CD4-positive, CD25-positive, alpha-beta regulatory T cell (primary cell): ENCODE results near the gene SPACA6. TPM values are rescaled to one million over a fixed set of nuclear protein-coding genes. Genes with fewer than 3 reads are reported as not detected.
A peak's percentile ranks its signal among the peaks of the same experiment; 100 is the strongest.

Experiments
- ATAC-seq, 2 donors: fragments of 150-1000 bp; cut with Tn5 transposase; one replicate each; pipeline ENCODE4 v1.10.0; 2021; ENCODE audit warnings: low read depth in 2 of 2, moderate number of reproducible peaks in 2 of 2, moderate library complexity in 1 of 2
- DNase-seq, 3 donors: peaks; one replicate each; pipeline versions ENCODE4 v3.0.0 to v3.0.0-alpha.2; 2012 to 2022; ENCODE audit warnings: mixed read lengths in 1 of 3
- H3K27ac ChIP-seq: one replicate; pipeline ENCODE4 v1.7.0; 2013; ENCODE audit warnings: mild to moderate bottlenecking, low read length; ENCODE audit not compliant: insufficient read depth, poor library complexity, severe bottlenecking
- H3K27me3 ChIP-seq: one replicate; pipeline ENCODE4 v1.7.0; 2013; ENCODE audit warnings: low read length; ENCODE audit not compliant: control insufficient read depth, insufficient read depth
- H3K36me3 ChIP-seq: one replicate; pipeline ENCODE4 v1.7.0; 2013; ENCODE audit warnings: mild to moderate bottlenecking, low read length, moderate library complexity; ENCODE audit not compliant: control insufficient read depth, insufficient read depth
- H3K4me1 ChIP-seq: 2 replicates; pipeline ENCODE4 v1.7.0; 2013; ENCODE audit warnings: mild to moderate bottlenecking, low read length; ENCODE audit not compliant: insufficient read depth, control insufficient read depth, poor library complexity, severe bottlenecking
- H3K4me3 ChIP-seq: one replicate; pipeline ENCODE4 v1.7.0; 2013; ENCODE audit warnings: low read depth, mild to moderate bottlenecking, low read length, moderate library complexity
- H3K9me3 ChIP-seq, 2 experiments: 1 replicate in 1 of 2; 2 replicates in 1 of 2; pipeline ENCODE4 v1.7.0; 2013; ENCODE audit warnings: low read length in 2 of 2, mild to moderate bottlenecking in 1 of 2, moderate library complexity in 1 of 2; ENCODE audit not compliant: control insufficient read depth in 2 of 2
- H3K27ac Mint-ChIP-seq, 3 donors: one replicate each; pipeline ENCODE4 v1.8.0; 2020 to 2022; ENCODE audit warnings: mild to moderate bottlenecking in 3 of 3, mixed read lengths in 3 of 3, moderate library complexity in 2 of 3
- H3K27me3 Mint-ChIP-seq: one replicate; pipeline ENCODE4 v1.8.0; 2022; ENCODE audit warnings: mild to moderate bottlenecking, mixed read lengths
- H3K36me3 Mint-ChIP-seq: one replicate; pipeline ENCODE4 v1.8.0; 2020; ENCODE audit warnings: mixed read lengths
- H3K4me1 Mint-ChIP-seq, 4 donors: one replicate each; pipeline ENCODE4 v1.8.0; 2020 to 2022; ENCODE audit warnings: mixed read lengths in 4 of 4, mild to moderate bottlenecking in 1 of 4
- H3K4me3 Mint-ChIP-seq, 4 donors: one replicate each; pipeline ENCODE4 v1.8.0; 2020 to 2022; ENCODE audit warnings: mild to moderate bottlenecking in 4 of 4, mixed read lengths in 4 of 4, moderate library complexity in 3 of 4
- H3K9me3 Mint-ChIP-seq, 7 donors: one replicate each; pipeline ENCODE4 v1.8.0; 2020 to 2022; ENCODE audit warnings: mixed read lengths in 7 of 7, mild to moderate bottlenecking in 3 of 7, moderate library complexity in 2 of 7
- polyA plus RNA-seq, 4 donors: library from polyadenylated mRNA; unstranded; fragments of 300-500 nt; fragmentation: Illumina TruSeq; gene quantifications; one replicate each; pipeline ENCODE4 v1.2.3, GENCODE V29; 2021
- total RNA-seq: library from RNA; stranded (reverse); gene quantifications from one replicate; pipeline ENCODE4 v1.2.3, GENCODE V29; 2022

Gene SPACA6
- total and polyA plus RNA-seq, 5 donors from 2014 or later: 0.98 to 5.6 (median 1.8) TPM

DNA sequence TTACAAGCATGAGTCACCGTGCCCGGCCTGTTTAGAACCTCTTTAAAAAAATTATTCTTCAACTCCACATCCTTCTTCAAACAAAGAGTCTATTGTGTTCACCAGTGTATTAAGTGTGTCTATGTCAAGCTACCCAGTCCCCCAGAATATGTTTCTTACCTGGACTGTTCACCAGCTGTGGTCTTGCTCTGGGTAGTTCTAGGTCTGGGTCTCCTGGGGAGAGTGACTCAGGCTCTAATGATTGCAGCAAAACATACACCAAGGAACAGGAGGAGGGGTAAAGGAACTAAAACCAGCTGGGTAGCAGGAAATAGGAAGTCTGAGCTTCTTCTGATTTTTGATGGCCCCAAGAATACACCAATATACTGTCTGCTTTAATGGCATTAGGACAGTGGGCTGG lies 58.5 kb downstream of the SPACA6 start, which contains the start of gene FPR1:
TSS of gene FPR1 (minus strand) at position 224 of the 400 bp plus-strand sequence. CDS start 4,884 bp downstream, outside the sequence.
- DNase-seq (no peak), ATAC-seq (peak in 1 of 2 donors; percentile 25)
- H3K27me3 Mint-ChIP-seq: no peaks in the 10 kb centered on the region
- Histone ChIP-seq H3K27me3 (no peaks in the 10 kb centered on the region), H3K9me3 (peaks cover 0 to under 1% of the 10 kb centered on the region in 2 experiments), H3K36me3 (no peaks in the 10 kb centered on the region), H3K4me3 (no peak within 1 kb of the TSS), H3K4me1 (no peaks in the 10 kb centered on the region), H3K27ac (no peak within 1 kb of the TSS)
- no peak within 1 kb of the TSS for H3K4me3 Mint-ChIP-seq
- H3K4me1 Mint-ChIP-seq: no peaks in the 10 kb centered on the region
- peaks cover 0 to 17% (median 5%) of the 10 kb centered on the region in 7 donors for H3K9me3 Mint-ChIP-seq
- H3K36me3 Mint-ChIP-seq: no peaks in the 10 kb centered on the region
- H3K27ac Mint-ChIP-seq: no peak within 1 kb of the TSS

DNA sequence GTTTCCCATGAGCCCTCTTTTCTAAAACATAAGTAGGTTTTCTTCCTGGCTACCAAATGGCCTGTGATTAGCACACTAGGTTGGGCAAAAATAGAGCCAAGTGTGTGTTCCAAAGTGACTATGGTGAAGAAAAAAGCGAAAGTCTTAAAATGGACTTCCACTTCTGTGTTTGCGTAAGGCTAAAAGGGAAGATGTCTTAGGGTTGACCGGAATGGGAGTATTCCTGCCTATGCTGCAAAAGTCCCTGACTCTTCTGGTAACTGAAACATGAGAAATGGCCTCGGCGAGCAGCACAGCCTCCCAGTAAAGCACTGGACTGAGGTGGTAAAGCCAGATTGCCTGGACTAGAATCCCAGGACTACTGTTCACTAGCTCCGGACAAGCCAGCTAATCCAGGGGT lies 61.0 kb downstream of the SPACA6 start:
- no peak for ATAC-seq
- Mint-ChIP-seq H3K4me3 (no peak overlapping the region), H3K4me1 (no peaks in the 10 kb centered on the region)

DNA sequence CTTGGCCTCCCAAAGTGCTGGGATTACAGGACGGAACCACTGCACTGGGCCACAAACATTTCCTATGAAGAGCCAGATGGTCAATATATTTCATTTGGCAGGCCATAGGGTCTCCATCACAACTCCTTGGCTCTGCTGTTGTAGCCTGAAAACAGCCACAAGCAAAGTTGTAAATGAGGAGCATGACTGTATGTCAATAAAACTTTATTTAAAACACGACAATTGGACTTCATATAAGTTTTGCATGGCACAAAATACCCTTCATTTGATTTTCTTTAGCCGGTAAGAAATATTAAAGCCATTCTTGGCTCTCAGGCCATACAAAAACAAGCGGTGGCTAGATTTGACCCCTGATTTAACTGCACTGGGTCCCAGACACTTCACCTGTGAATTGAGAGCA lies 61.6 kb downstream of the SPACA6 start:
- Mint-ChIP-seq H3K9me3 (peaks cover 2 to 13% (median 6%) of the 10 kb centered on the region in 7 donors), H3K4me3 (no peak overlapping the region), H3K36me3 (no peaks in the 10 kb centered on the region), H3K27me3 (no peaks in the 10 kb centered on the region), H3K4me1 (no peaks in the 10 kb centered on the region), H3K27ac (no peak overlapping the region)
- no peaks in the 10 kb centered on the region for H3K36me3 ChIP-seq
- DNase-seq (no peak), ATAC-seq (no peak)
- no peak overlapping the region for H3K4me3 ChIP-seq
- H3K27ac ChIP-seq: no peak overlapping the region
- H3K27me3 ChIP-seq: no peaks in the 10 kb centered on the region
- H3K9me3 ChIP-seq: peaks cover 0 to 4% of the 10 kb centered on the region in 2 experiments
- no peaks in the 10 kb centered on the region for H3K4me1 ChIP-seq

More for the DNA sequence above, 61.0 kb downstream of the SPACA6 start:
- no peaks in the 10 kb centered on the region for H3K4me1 ChIP-seq
- no peak overlapping the region for H3K4me3 ChIP-seq
- H3K27ac ChIP-seq: no peak overlapping the region
- Mint-ChIP-seq H3K27ac (no peak overlapping the region), H3K36me3 (no peaks in the 10 kb centered on the region), H3K9me3 (peaks cover 0 to 13% (median 6%) of the 10 kb centered on the region in 7 donors), H3K27me3 (no peaks in the 10 kb centered on the region)
- peaks cover 0 to 4% of the 10 kb centered on the region in 2 experiments for H3K9me3 ChIP-seq
- no peaks in the 10 kb centered on the region for H3K27me3 ChIP-seq
- no peaks in the 10 kb centered on the region for H3K36me3 ChIP-seq
- DNase-seq: no peak

Other genes starting within 250 kb of the SPACA6 start
- not detected for gene SIGLEC8, start 234.9 kb upstream of the SPACA6 start, total RNA-seq
- not detected for gene SIGLEC8, start 234.9 kb upstream of the SPACA6 start, polyA plus RNA-seq
- not detected for gene CEACAM18, start 214.8 kb upstream of the SPACA6 start, total RNA-seq
- not detected for gene CEACAM18, start 214.8 kb upstream of the SPACA6 start, polyA plus RNA-seq
- gene SIGLEC12, start 191.5 kb upstream of the SPACA6 start, total RNA-seq: not detected
- 1 to 10 TPM in 1 of 4 donors, under 1 TPM in 1, not detected in 2; 0.57 to 1.3 TPM for gene SIGLEC12, start 191.5 kb upstream of the SPACA6 start, polyA plus RNA-seq
- gene SIGLEC6, start 161.7 kb upstream of the SPACA6 start, total RNA-seq: not detected
- gene SIGLEC6, start 161.7 kb upstream of the SPACA6 start, polyA plus RNA-seq: not detected
- 5.2 TPM for gene ZNF175, start 122.0 kb upstream of the SPACA6 start, total RNA-seq
- gene ZNF175, start 122.0 kb upstream of the SPACA6 start, polyA plus RNA-seq: 1 to 10 TPM in 3 of 4 donors, under 1 TPM in 1; 0.88 to 3.8 (median 2.5) TPM
- not detected for gene SIGLEC5, start 62.9 kb upstream of the SPACA6 start, total RNA-seq
- under 1 TPM in 1 of 4 donors, not detected in 3; 0.16 TPM for gene SIGLEC5, start 62.9 kb upstream of the SPACA6 start, polyA plus RNA-seq
- gene SIGLEC14, start 46.5 kb upstream of the SPACA6 start, total RNA-seq: not detected
- under 1 TPM in 2 of 4 donors, not detected in 2; 0.08 to 0.18 TPM for gene SIGLEC14, start 46.5 kb upstream of the SPACA6 start, polyA plus RNA-seq
- gene HAS1, start 30.7 kb downstream of the SPACA6 start, total RNA-seq: 0.86 TPM
- not detected for gene HAS1, start 30.7 kb downstream of the SPACA6 start, polyA plus RNA-seq
- gene FPR1, start 58.5 kb downstream of the SPACA6 start, total RNA-seq: not detected
- gene FPR1, start 58.5 kb downstream of the SPACA6 start, polyA plus RNA-seq: 1 to 10 TPM in 1 of 4 donors, under 1 TPM in 1, not detected in 2; 0.26 to 1.1 TPM
- gene FPR2, start 67.8 kb downstream of the SPACA6 start, total RNA-seq: not detected
- gene FPR2, start 67.8 kb downstream of the SPACA6 start, polyA plus RNA-seq: not detected
- gene FPR3, start 101.8 kb downstream of the SPACA6 start, total RNA-seq: not detected
- gene FPR3, start 101.8 kb downstream of the SPACA6 start, polyA plus RNA-seq: not detected
- 6.8 TPM for gene ZNF577, start 194.6 kb downstream of the SPACA6 start, total RNA-seq
- 1 to 10 TPM; 1.6 to 4.4 (median 2.4) TPM for gene ZNF577, start 194.6 kb downstream of the SPACA6 start, polyA plus RNA-seq
- gene ZNF649, start 211.7 kb downstream of the SPACA6 start, total RNA-seq: 9.3 TPM
- gene ZNF649, start 211.7 kb downstream of the SPACA6 start, polyA plus RNA-seq: 1 to 10 TPM; 5.9 to 9.2 (median 7.8) TPM
- gene ZNF613, start 234.1 kb downstream of the SPACA6 start, total RNA-seq: 2.4 TPM
- gene ZNF613, start 234.1 kb downstream of the SPACA6 start, polyA plus RNA-seq: 1 to 10 TPM; 3.7 to 5.8 (median 4.7) TPM